GM18951 (cell line): ENCODE measurements around the gene KIFAP3.
"Not testable (repeated sequence)": the region's sequence is repeated elsewhere in the genome, so short reads cannot be mapped to it uniquely, and the experiment has no call there.

Experiments
- POLR2A ChIP-seq: IDR thresholded peaks from 4 replicates; pipeline ENCODE4 v1.6.1; 2011; ENCODE audit warnings: mild to moderate bottlenecking; ENCODE audit not compliant: insufficient read length, insufficient read depth; ENCODE audit errors: extremely low read depth
- in situ Hi-C: fragments of 300-500 bp; cut with MboI; formaldehyde crosslinking; loops from one replicate; pipeline ENCODE4 v1.12.0; 2022; ENCODE audit warnings: low sequenced_read_pairs, mixed read lengths, inconsistent platforms; ENCODE audit not compliant: unreplicated experiment

KIFAP3 gene

GRCh38 chr1:170076199-170076598 is 1.7 kb upstream of the KIFAP3 start:
- in situ Hi-C loops, result no loop called here
- TF ChIP-seq POLR2A, result no peak

- in situ Hi-C loops, result no loop called here
- no peak for TF ChIP-seq POLR2A
These were observed 691 bp upstream of the KIFAP3 start for GRCh38 chr1:170075186-170075585.

DNA sequence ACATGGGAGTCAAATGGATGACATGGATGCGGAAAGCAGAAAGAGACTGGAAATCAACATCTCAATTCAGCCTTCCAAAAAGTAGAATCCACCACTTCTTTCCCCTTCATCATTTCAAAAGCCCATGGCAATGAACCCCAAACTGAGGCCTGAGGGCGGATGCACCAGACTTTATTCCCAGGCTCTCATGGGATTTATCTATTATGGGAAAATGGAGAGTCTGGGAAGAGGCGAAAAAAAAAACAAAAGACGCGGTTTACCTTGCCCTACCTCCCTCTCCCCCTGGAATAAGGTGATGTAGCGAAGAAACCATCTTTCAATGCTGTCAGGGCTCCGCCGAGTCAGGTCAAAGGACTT is 624 bp downstream of the KIFAP3 start:
- in situ Hi-C loops, result no loop called here
- TF ChIP-seq POLR2A, result no peak

DNA sequence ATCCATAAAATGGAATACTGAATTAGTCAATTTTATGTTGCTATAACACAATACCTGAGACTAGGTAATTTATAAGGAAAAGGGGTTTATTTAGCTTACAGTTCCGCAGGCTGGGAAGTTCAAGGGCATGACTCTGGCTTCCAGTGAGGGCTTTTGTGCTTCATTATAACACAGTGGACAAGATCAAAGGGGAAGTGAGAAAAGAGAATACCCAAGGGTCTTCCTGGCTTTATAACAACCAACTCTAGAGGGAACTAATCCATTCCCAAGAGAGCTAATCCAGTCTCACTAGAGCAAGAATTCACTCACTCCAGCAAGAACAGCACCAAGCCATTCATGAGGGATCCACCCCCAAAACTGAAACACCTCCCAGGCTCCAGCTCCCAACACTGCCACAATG is 3.1 kb downstream of the KIFAP3 start:
- in situ Hi-C loops, result no loop called here
- TF ChIP-seq POLR2A, result no peak

GRCh38 chr1:170068923-170069322 is 5.6 kb downstream of the KIFAP3 start:
- in situ Hi-C loops, result no loop called here
- TF ChIP-seq POLR2A, result no peak

DNA sequence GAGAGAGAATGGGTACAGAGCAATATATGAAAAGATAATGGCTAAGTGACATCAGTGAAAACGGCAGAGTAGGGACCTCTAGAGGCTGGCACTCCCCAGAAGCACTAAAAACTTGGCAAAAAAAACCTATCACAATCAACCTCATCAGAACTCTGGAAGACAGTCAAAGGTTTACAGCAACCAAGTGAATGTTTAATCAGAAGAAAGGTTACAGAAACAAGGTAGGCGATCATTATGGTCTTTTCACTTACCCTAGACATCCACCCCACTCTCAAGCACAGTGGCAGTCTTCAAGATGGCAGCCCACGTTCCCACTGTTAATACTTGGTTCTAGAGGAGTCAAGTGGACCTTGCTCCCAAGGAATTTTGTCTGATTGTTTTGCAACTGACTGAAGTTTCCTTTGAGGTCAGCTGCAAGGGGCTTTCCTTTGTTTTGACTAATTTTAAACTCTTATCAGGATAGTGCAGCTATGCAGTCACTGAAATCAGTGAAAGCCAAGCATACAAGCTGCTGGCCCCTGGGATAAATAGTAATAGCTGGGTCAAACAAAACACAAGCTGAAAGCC is 7.2 kb downstream of the KIFAP3 start:
- in situ Hi-C loops, result no loop called here
- TF ChIP-seq POLR2A, result no peak

DNA sequence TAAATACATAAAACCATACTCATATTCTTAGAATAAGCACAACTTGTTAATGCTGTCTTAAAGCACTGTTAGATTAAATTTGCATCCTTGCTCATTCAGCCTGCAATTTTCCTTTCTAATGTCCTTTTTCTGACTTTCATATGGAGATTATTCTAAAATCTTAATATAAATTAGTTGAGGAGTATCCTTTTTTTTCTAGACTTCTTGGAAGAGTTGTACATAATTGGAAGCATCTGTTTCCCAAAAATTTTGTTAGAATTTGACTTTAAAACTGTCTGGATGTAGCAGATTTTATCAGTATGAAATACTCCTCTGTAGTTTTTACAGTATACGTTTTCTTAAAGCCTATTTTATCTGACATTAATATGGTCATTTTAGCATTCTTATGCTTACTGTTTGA is 9.7 kb downstream of the KIFAP3 start:
- no peak for TF ChIP-seq POLR2A

DNA sequence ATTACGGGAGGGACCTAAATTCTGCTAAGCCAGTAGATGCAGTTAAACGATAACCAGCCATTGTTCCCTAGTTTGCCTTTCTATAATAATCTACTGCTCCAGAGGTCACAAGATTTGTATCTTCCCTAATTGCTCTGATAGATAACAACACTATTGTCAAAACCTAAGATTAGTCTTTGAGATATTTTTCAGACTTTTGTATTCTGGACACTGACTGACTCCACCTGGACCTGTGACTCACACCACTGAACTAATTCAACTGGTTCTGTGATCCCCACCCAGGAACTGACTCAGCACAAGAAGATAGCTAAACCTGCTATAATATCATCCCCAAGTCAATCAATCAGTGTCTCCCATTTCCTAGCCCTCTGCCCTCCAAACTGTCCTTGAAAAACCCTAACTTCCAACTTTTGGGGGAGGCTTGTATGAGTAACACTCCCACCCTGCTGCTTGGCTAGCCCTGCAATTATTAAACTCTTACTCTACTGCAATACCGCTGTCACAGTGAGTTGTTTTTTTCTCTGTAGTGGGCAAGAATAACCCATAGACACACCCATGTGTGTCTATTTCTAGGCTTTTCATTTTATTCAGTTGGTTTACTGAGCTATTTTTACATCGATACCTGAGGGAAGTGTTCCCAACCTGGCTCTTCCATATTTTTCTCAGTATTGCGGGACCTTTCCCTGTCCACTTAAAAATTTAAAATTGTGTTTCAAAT is 11.2 kb downstream of the KIFAP3 start:
- in situ Hi-C loops, result no loop called here
- TF ChIP-seq POLR2A, result no peak

More for the DNA sequence above, 9.7 kb downstream of the KIFAP3 start:
- in situ Hi-C loops, result no loop called here

- in situ Hi-C loops, result not testable (repeated sequence)
These were observed 12.8 kb downstream of the KIFAP3 start for GRCh38 chr1:170061676-170062075.

GRCh38 chr1:170060015-170060520 is 14.4 kb downstream of the KIFAP3 start:
- in situ Hi-C loops, result not testable (repeated sequence)

GRCh38 chr1:170049176-170049800 is 25.2 kb downstream of the KIFAP3 start:
- no peak for TF ChIP-seq POLR2A

GRCh38 chr1:170048515-170048914 is 26.0 kb downstream of the KIFAP3 start:
- no peak for TF ChIP-seq POLR2A
- in situ Hi-C loops, result no loop called here

More at GRCh38 chr1:170049176-170049800, 25.2 kb downstream of the KIFAP3 start:
- in situ Hi-C loops, result no loop called here

DNA sequence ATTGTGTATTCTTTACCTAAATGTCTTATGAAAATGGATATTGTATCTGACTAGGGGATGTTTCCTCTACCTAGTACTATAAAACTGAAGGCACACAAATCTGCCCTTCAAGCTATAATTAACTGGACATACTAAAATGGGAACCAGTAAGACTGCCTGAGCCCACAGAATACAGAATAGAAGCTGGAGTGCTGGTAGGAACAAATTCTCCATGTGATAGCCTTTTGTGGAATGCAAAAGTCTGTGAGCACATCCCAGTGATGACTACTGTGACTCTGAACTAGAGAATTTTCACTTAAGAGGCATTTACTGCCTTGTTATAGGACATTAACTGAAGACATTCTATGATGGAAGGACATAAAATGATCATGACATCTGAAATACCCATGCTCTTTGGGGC is 30.3 kb downstream of the KIFAP3 start:
- in situ Hi-C loops, result no loop called here
- no peak for TF ChIP-seq POLR2A

GRCh38 chr1:170041423-170042192 is 32.9 kb downstream of the KIFAP3 start:
- in situ Hi-C loops, result no loop called here
- TF ChIP-seq POLR2A, result no peak
